HCT116 (cell line): ENCODE results near the gene SPSB2. TPM values are rescaled to one million over a fixed set of nuclear protein-coding genes. Genes with fewer than 3 reads are reported as not detected.

Experiments used
- ATAC-seq: fragments of 200-7000 bp; cut with Tn5 transposase; 2 replicates; pipeline ENCODE4 v1.9.1; 2020; ENCODE audit warnings: mild to moderate bottlenecking, moderate library complexity
- BruUV-seq: library from RNA; stranded (reverse); fragments of 400-500 nt; replicated peaks from 2 replicates; lab custom pipeline; 2021; lab: Mats Ljungman, UMichigan
- CTCF ChIA-PET: fragments of 300-600 bp; sonication (Branson Sonifier 250); formaldehyde crosslinking; loops from one replicate; lab custom pipeline; 2021; ENCODE audit warnings: antibody characterized with exemption; lab: Charles Lee
- POLR2A ChIA-PET: fragments of 300-600, 350-600 bp; sonication (Branson Sonifier 250); formaldehyde crosslinking; loops from one replicate; lab custom pipeline; 2021; ENCODE audit warnings: antibody characterized with exemption; lab: Charles Lee
- RAD21 ChIA-PET, 2 experiments: fragments of 300-600 bp; sonication (Branson Sonifier 250); formaldehyde crosslinking; loops; one replicate each; lab custom pipeline; 2023; ENCODE audit warnings: low total read pairs in 2 of 2; ENCODE audit not compliant: uncharacterized antibody in 2 of 2, unreplicated experiment in 2 of 2, low non-redundant PET in 1 of 2; lab: Charles Lee
- DNase-seq: peaks from one replicate; pipeline ENCODE4 v3.0.0-alpha.2; 2010; ENCODE audit warnings: low read depth, low spot score
- H2AFZ ChIP-seq: fragments of 200-600 bp; shearing (Covaris generic), sonication (generic); 2 replicates; pipeline ENCODE4 v1.6.1; 2017; ENCODE audit warnings: low read depth, mixed run types, mixed read lengths, antibody characterized with exemption, low read length; ENCODE audit not compliant: poor library complexity, severe bottlenecking
- H3K27ac ChIP-seq: 2 replicates; pipeline ENCODE4 v1.5.1; 2012; ENCODE audit warnings: low read depth, low read length
- H3K27me3 ChIP-seq: fragments of 200-600 bp; sonication (generic); 2 replicates; pipeline ENCODE4 v1.6.1; 2016; ENCODE audit warnings: mixed run types, low read length, mixed read lengths; ENCODE audit not compliant: insufficient read depth
- H3K36me3 ChIP-seq, 2 experiments: fragments of 200-500 bp in 1 of 2; fragments of 200-600 bp in 1 of 2; sonication (Bioruptor generic) in 1 of 2; sonication (generic) in 1 of 2; 2 replicates each; pipeline versions ENCODE4 v1.5.1 to v1.6.1; 2014 to 2016; ENCODE audit warnings: low read length in 2 of 2, inconsistent platforms in 1 of 2, mixed read lengths in 1 of 2, mixed run types in 1 of 2; ENCODE audit not compliant: insufficient read depth in 2 of 2, control insufficient read depth in 1 of 2
- H3K4me1 ChIP-seq, 2 experiments: fragments of 200-600 bp in 1 of 2; sonication (generic) in 1 of 2; 2 replicates each; pipeline versions ENCODE4 v1.5.1 to v1.6.1; 2012 to 2017; ENCODE audit warnings: low read length in 2 of 2, inconsistent platforms in 1 of 2, mild to moderate bottlenecking in 1 of 2, mixed read lengths in 1 of 2, mixed run types in 1 of 2, moderate library complexity in 1 of 2; ENCODE audit not compliant: insufficient read depth in 2 of 2, control insufficient read depth in 1 of 2
- H3K4me2 ChIP-seq: fragments of 200-600 bp; sonication (generic); 2 replicates; pipeline ENCODE4 v1.6.1; 2017; ENCODE audit warnings: mixed run types, low read length, mixed read lengths
- H3K4me3 ChIP-seq, 2 experiments: fragments of 200-600 bp in 1 of 2; sonication (generic) in 1 of 2; replicated peaks in 1 of 2; 2 replicates each; pipeline ENCODE4 v1.5.1; 2011 to 2016; ENCODE audit warnings: low read length in 2 of 2, control low read depth in 1 of 2, low read depth in 1 of 2, mild to moderate bottlenecking in 1 of 2, mixed read lengths in 1 of 2, mixed run types in 1 of 2
- H3K79me2 ChIP-seq: fragments of 200-600 bp; sonication (generic); 2 replicates; pipeline ENCODE4 v1.6.1; 2017; ENCODE audit warnings: mild to moderate bottlenecking, mixed run types, low read length, moderate library complexity, mixed read lengths; ENCODE audit not compliant: insufficient read depth
- H3K9ac ChIP-seq: fragments of 200-600 bp; sonication (generic); 2 replicates; pipeline ENCODE4 v1.6.1; 2016; ENCODE audit warnings: low read length, mixed read lengths
- H3K9me2 ChIP-seq: fragments of 200-600 bp; sonication (generic), shearing (Covaris generic); 2 replicates; pipeline ENCODE4 v1.6.1; 2017; ENCODE audit warnings: mixed run types, mild to moderate bottlenecking, moderate library complexity; ENCODE audit not compliant: insufficient read depth
- H3K9me3 ChIP-seq, 2 experiments: fragments of 200-500 bp in 1 of 2; fragments of 200-600 bp in 1 of 2; sonication (Bioruptor generic) in 1 of 2; sonication (generic) in 1 of 2; 2 replicates each; pipeline ENCODE4 v1.6.1; 2014 to 2017; ENCODE audit warnings: low read length in 2 of 2, mixed read lengths in 2 of 2, inconsistent platforms in 1 of 2, low read depth in 1 of 2, mild to moderate bottlenecking in 1 of 2, mixed run types in 1 of 2, moderate library complexity in 1 of 2; ENCODE audit not compliant: control insufficient read depth in 1 of 2, insufficient read depth in 1 of 2
- H4K20me1 ChIP-seq: fragments of 200-600 bp; sonication (generic), shearing (Covaris generic); 2 replicates; pipeline ENCODE4 v1.6.1; 2017; ENCODE audit warnings: mixed run types, mild to moderate bottlenecking, moderate library complexity; ENCODE audit not compliant: insufficient read depth
- EZH2phosphoT487 ChIP-seq: fragments of 200-600 bp; IDR thresholded peaks from 2 replicates; pipeline ENCODE4 v1.6.1; 2018; ENCODE audit warnings: antibody characterized with exemption, borderline replicate concordance
- FOSL1 ChIP-seq: IDR thresholded peaks from 2 replicates; pipeline ENCODE4 v1.6.1; 2012; ENCODE audit warnings: low read depth
- JUND ChIP-seq: IDR thresholded peaks from 2 replicates; pipeline ENCODE4 v1.6.1; 2012
- POLR2A ChIP-seq: IDR thresholded peaks from 2 replicates; pipeline ENCODE4 v1.7.0; 2011; ENCODE audit warnings: borderline replicate concordance; ENCODE audit not compliant: insufficient read depth, insufficient read length; ENCODE audit errors: extremely low read depth
- POLR2AphosphoS5 ChIP-seq: IDR thresholded peaks from 2 replicates; pipeline ENCODE4 v1.6.1; 2011; ENCODE audit warnings: mild to moderate bottlenecking, low read depth, low read length, moderate library complexity
- RAD21 ChIP-seq: IDR thresholded peaks from 2 replicates; pipeline ENCODE4 v1.6.1; 2012; ENCODE audit warnings: low read depth, mild to moderate bottlenecking
- REST ChIP-seq: IDR thresholded peaks from 2 replicates; pipeline ENCODE4 v1.6.1; 2012; ENCODE audit warnings: low read depth
- SIN3A ChIP-seq: IDR thresholded peaks from 2 replicates; pipeline ENCODE4 v1.6.1; 2012; ENCODE audit warnings: low read depth
- SP1 ChIP-seq: IDR thresholded peaks from 2 replicates; pipeline ENCODE4 v1.6.1; 2012; ENCODE audit warnings: low read depth
- TCF7L2 ChIP-seq: IDR thresholded peaks from 2 replicates; pipeline ENCODE4 v1.7.0; 2011; ENCODE audit warnings: borderline replicate concordance, inconsistent platforms; ENCODE audit not compliant: insufficient read depth, insufficient read length; ENCODE audit errors: extremely low read depth
- YY1 ChIP-seq: IDR thresholded peaks from 2 replicates; pipeline ENCODE4 v1.6.1; 2011; ENCODE audit warnings: low read length, low read depth, moderate library complexity, mild to moderate bottlenecking; ENCODE audit not compliant: insufficient replicate concordance; ENCODE audit errors: extremely low read depth
- ZFX ChIP-seq: fragments of 450-650 bp; IDR thresholded peaks from 2 replicates; pipeline ENCODE4 v1.6.1; 2017
- intact Hi-C: fragments of 100-400 bp; cut with micrococcal nuclease; formaldehyde crosslinking; loops from 2 replicates; pipeline ENCODE4 v1.10.0; 2022
- total RNA-seq: library from RNA; stranded (reverse); gene quantifications from one replicate; pipeline ENCODE4 v1.2.1, GENCODE V29; 2021; ENCODE audit not compliant: unreplicated experiment
- TF ChIP-seq, protein P1 (sequence below): IDR thresholded peaks from 2 replicates; pipeline ENCODE4 v1.6.1; 2012
- TF ChIP-seq, protein P2 (sequence below): IDR thresholded peaks from 2 replicates; pipeline ENCODE4 v1.6.1; 2011; ENCODE audit warnings: mild to moderate bottlenecking, low read length, moderate library complexity; ENCODE audit not compliant: insufficient replicate concordance; ENCODE audit errors: extremely low read depth

SPSB2 gene
- total RNA-seq, 1 experiment from 2014 or later, result 10.0 TPM

GRCh38 chr12:6851921-6852650 is 21.0 kb downstream of the SPSB2 start, which contains the start of gene USP5:
TSS of gene USP5 (plus strand) at chr12:6852150. CDS start at chr12:6852180, 30 bp downstream.
- H3K9me3 ChIP-seq, result no peaks in the 10 kb centered on the region
- H2AFZ ChIP-seq, result peak within 1 kb of the TSS; percentile 85
- H3K9me2 ChIP-seq, result no peaks in the 10 kb centered on the region
- H3K27me3 ChIP-seq, result no peaks in the 10 kb centered on the region
- H3K79me2 ChIP-seq, result peaks cover 49% of the 10 kb centered on the region
- peaks cover 31 to 48% of the 10 kb centered on the region in 2 experiments; a peak in 3 of 4 replicates for H3K36me3 ChIP-seq
- DNase-seq (peak; percentile 100), ATAC-seq (peak; percentile 81)
- H3K4me1 ChIP-seq, result peaks cover 15 to 31% of the 10 kb centered on the region in 2 experiments
- TF ChIP-seq POLR2A (no peak), FOSL1 (no peak), POLR2AphosphoS5 (peak; percentile 77), ZFX (peak; percentile 97; the same call in 1 of the 2 replicates), RAD21 (no peak), TCF7L2 (peak; percentile 59), YY1 (peak; percentile 81), SP1 (no peak), REST (no peak), SIN3A (no peak), EZH2phosphoT487 (no peak), JUND (no peak)
- TF ChIP-seq, protein P1, sequence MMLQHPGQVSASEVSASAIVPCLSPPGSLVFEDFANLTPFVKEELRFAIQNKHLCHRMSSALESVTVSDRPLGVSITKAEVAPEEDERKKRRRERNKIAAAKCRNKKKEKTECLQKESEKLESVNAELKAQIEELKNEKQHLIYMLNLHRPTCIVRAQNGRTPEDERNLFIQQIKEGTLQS, result no peak
- TF ChIP-seq, protein P2, sequence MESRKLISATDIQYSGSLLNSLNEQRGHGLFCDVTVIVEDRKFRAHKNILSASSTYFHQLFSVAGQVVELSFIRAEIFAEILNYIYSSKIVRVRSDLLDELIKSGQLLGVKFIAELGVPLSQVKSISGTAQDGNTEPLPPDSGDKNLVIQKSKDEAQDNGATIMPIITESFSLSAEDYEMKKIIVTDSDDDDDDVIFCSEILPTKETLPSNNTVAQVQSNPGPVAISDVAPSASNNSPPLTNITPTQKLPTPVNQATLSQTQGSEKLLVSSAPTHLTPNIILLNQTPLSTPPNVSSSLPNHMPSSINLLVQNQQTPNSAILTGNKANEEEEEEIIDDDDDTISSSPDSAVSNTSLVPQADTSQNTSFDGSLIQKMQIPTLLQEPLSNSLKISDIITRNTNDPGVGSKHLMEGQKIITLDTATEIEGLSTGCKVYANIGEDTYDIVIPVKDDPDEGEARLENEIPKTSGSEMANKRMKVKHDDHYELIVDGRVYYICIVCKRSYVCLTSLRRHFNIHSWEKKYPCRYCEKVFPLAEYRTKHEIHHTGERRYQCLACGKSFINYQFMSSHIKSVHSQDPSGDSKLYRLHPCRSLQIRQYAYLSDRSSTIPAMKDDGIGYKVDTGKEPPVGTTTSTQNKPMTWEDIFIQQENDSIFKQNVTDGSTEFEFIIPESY, result peak; percentile 37
- intact Hi-C loops, result loop anchor here (5.0 kb wide), 1 partner anchor 245 kb away; the partner anchor contains the start of gene CHD4
- peak within 1 kb of the TSS; percentile 67 to 94 for H3K4me3 ChIP-seq
- TSS peak; percentile 77 for BruUV-seq
- ChIA-PET CTCF (interaction anchor here (0.6 to 3.4 kb wide), 13 partner anchors 17 to 128 kb away, joined by 3 to 38 read pairs (median 5); partner anchors contain the start of genes COPS7A, MLF2, P3H3 and SPSB2), POLR2A (interaction anchor here (0.6 to 8.9 kb wide), 19 partner anchors 9 to 638 kb away, joined by 3 to 186 read pairs (median 8); partner anchors contain the start of genes C12orf57, COPS7A, GAPDH and GNB3), RAD21 (interaction anchor here in 1 of 2 experiments (1.5 kb wide), 1 partner anchor 21 kb away, joined by 5 read pairs; the partner anchor contains the start of gene SPSB2)
- no peaks in the 10 kb centered on the region for H4K20me1 ChIP-seq
- peak within 1 kb of the TSS; percentile 100 for H3K4me2 ChIP-seq
- H3K27ac ChIP-seq, result peak within 1 kb of the TSS; percentile 77
- H3K9ac ChIP-seq, result peak within 1 kb of the TSS; percentile 89
